ENCODE results near the gene TAS2R14.

TAS2R14 gene

DNA sequence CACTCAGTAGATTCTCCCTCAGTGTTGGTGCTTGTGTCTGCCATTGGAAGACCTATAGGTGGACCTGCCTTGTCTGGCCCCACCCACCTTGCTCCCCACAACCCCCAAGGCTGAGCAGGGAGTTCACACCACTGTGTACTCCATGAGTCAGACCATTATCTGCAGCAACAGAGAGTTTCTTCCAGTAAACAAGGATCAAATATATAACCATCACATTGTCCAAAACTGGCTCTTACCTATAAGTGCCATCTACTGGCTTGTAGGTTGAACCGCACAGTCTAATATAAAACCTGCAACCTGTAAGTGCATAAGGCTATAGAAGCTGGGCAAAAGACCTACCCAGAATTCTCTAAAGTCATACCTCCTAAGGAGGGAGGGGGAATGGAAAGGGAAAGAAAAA, 37.6 kb downstream of the TAS2R14 start:
- no peak overlapping the region for H3K27ac ChIP-seq (ENCODE audit: low read depth, low read length)
- no peak overlapping the region for H3K9ac ChIP-seq (ENCODE audit: low read length)
- H3K27me3 ChIP-seq (ENCODE audit: control insufficient read depth in 1 of 2, insufficient read depth in 2 of 2, low read length in 2 of 2) = no peaks in the 10 kb centered on the region
- no peaks in the 10 kb centered on the region for H3K4me1 ChIP-seq (ENCODE audit: insufficient read depth, low read length)
- H3K9me3 ChIP-seq (ENCODE audit: low read length) = no peaks in the 10 kb centered on the region
- no peaks in the 10 kb centered on the region for H3K36me3 ChIP-seq (ENCODE audit: insufficient read depth, low read length)
- no peak overlapping the region for H3K4me3 ChIP-seq (ENCODE audit: low read depth in 1 of 2, low read length in 2 of 2)

DNA sequence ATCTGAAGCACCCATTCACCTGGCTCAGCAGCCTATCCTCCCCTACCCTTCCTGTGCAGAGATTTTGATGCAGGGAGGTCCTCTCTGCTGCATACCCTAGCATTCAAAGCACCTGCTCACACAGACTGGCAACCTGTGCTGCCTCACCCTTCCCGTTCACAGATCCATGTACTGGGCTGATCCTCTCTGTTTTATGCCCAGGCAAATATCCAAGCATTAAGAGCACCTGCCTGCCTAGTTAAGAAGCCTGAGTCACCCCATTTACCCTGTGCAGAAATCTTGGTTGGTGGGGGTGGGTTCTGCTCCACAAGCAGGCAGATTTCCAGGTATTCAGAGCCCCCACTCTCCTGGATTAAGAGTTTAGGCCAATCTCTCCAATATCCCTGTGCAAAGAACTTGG, 38.1 kb downstream of the TAS2R14 start:
- no peaks in the 10 kb centered on the region for H3K4me1 ChIP-seq (ENCODE audit: insufficient read depth, low read length)
- no peak overlapping the region for H3K9ac ChIP-seq (ENCODE audit: low read length)
- H3K27me3 ChIP-seq (ENCODE audit: control insufficient read depth in 1 of 2, insufficient read depth in 2 of 2, low read length in 2 of 2) = no peaks in the 10 kb centered on the region
- no peaks in the 10 kb centered on the region for H3K36me3 ChIP-seq (ENCODE audit: insufficient read depth, low read length)
- no peak overlapping the region for H3K4me3 ChIP-seq (ENCODE audit: low read depth in 1 of 2, low read length in 2 of 2)
- no peaks in the 10 kb centered on the region for H3K9me3 ChIP-seq (ENCODE audit: low read length)
- no peak overlapping the region for H3K27ac ChIP-seq (ENCODE audit: low read depth, low read length)

DNA sequence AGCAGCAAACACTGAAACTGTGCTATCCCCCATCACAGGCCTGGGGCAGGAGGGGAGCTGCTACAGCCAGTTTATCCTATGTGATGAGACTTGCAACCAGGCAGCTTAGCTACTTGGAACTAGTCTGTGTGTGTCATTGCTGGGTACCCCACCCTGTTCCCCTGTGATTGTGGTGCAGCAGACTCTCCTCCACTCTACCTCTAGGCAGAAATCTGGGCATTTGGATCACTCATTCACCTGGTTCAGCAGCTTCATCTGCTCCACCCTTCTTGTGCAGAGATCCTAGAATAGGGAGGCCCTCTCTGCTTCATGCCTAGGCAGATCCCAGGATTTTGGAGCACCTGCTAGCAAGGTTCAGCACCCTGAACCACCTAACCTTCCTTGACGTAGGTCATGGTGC, 38.5 kb downstream of the TAS2R14 start:
- Histone ChIP-seq H3K27ac (ENCODE audit: low read depth, low read length) (no peak overlapping the region), H3K27me3 (ENCODE audit: control insufficient read depth in 1 of 2, insufficient read depth in 2 of 2, low read length in 2 of 2) (no peaks in the 10 kb centered on the region), H3K4me3 (ENCODE audit: low read depth in 1 of 2, low read length in 2 of 2) (no peak overlapping the region), H3K4me1 (ENCODE audit: insufficient read depth, low read length) (no peaks in the 10 kb centered on the region), H3K9ac (ENCODE audit: low read length) (no peak overlapping the region), H3K9me3 (ENCODE audit: low read length) (no peaks in the 10 kb centered on the region), H3K36me3 (ENCODE audit: insufficient read depth, low read length) (no peaks in the 10 kb centered on the region)

DNA sequence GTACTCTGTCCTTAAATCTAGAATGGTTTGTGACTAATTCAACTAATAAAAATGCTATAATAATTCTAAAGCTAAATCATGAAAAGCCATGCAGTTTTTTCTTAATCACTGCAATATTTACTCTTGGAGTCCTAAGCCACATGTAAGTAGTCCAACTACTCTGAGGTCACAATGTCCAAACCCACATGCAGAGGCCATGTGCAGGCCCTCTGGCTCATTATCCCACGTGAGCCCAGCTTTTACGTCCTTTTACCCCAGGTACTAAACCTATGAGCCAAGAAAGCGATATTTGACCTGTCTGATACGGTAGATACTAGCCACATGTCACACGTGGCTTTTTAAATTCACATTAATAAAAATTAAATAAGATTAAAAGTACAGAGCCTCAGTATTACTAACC, 42.2 kb downstream of the TAS2R14 start:
- no peaks in the 10 kb centered on the region for H3K36me3 ChIP-seq (ENCODE audit: insufficient read depth, low read length)
- no peak overlapping the region for H3K9ac ChIP-seq (ENCODE audit: low read length)
- no peaks in the 10 kb centered on the region for H3K4me1 ChIP-seq (ENCODE audit: insufficient read depth, low read length)
- H3K27me3 ChIP-seq (ENCODE audit: control insufficient read depth in 1 of 2, insufficient read depth in 2 of 2, low read length in 2 of 2) = no peaks in the 10 kb centered on the region
- H3K4me3 ChIP-seq (ENCODE audit: low read depth in 1 of 2, low read length in 2 of 2) = no peak overlapping the region
- H3K27ac ChIP-seq (ENCODE audit: low read depth, low read length) = no peak overlapping the region
- H3K9me3 ChIP-seq (ENCODE audit: low read length) = no peaks in the 10 kb centered on the region

DNA sequence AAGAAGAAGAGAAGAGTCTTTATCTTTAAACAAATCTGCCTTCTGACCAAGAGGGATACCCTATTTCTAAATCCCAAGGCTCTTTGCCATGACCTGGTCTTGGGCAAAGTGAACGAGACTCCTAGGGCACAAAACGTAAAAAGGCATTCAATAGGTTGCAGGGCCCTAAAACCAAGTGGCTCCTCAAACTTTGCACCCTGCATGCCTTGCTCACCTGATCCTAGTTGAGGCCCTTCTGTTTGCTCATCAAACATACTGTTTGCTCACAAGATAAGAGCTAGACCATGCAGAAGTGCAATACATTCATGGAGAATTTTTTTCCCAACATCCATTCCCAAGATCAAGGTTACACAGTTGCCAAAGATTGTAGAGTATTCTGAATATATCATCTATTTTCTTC, 47.1 kb downstream of the TAS2R14 start:
- Histone ChIP-seq H3K9me3 (ENCODE audit: low read length) (no peaks in the 10 kb centered on the region), H3K36me3 (ENCODE audit: insufficient read depth, low read length) (no peaks in the 10 kb centered on the region), H3K4me3 (ENCODE audit: low read depth in 1 of 2, low read length in 2 of 2) (no peak overlapping the region), H3K9ac (ENCODE audit: low read length) (no peak overlapping the region), H3K27me3 (ENCODE audit: control insufficient read depth in 1 of 2, insufficient read depth in 2 of 2, low read length in 2 of 2) (no peaks in the 10 kb centered on the region), H3K4me1 (ENCODE audit: insufficient read depth, low read length) (no peaks in the 10 kb centered on the region), H3K27ac (ENCODE audit: low read depth, low read length) (no peak overlapping the region)

DNA sequence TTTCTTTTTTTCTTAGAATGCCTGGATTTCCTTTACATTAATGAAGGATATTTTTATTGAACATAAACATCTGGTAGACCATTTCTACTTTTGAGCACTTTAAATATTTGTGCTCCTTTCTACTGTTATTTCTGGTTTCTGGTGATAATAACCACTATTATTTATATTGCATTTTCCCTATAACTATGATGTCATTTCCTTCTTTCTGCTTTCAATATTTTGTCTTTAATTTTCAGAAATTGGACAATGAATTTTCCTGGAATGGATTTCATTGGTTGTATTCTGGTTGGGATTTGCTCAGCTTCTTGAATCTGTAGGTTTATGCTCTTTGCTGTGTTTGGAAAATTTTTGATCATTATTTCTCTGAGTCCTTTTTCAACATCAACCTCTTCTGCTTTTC, 49.8 kb downstream of the TAS2R14 start:
- Histone ChIP-seq H3K9ac (ENCODE audit: low read length) (no peak overlapping the region), H3K4me3 (ENCODE audit: low read depth in 1 of 2, low read length in 2 of 2) (no peak overlapping the region), H3K27me3 (ENCODE audit: control insufficient read depth in 1 of 2, insufficient read depth in 2 of 2, low read length in 2 of 2) (no peaks in the 10 kb centered on the region), H3K36me3 (ENCODE audit: insufficient read depth, low read length) (no peaks in the 10 kb centered on the region), H3K9me3 (ENCODE audit: low read length) (no peaks in the 10 kb centered on the region), H3K4me1 (ENCODE audit: insufficient read depth, low read length) (no peaks in the 10 kb centered on the region), H3K27ac (ENCODE audit: low read depth, low read length) (no peak overlapping the region)
